ENCODE data around the gene ASCC2. TPM values are rescaled to one million over a fixed set of nuclear protein-coding genes. Genes with fewer than 3 reads are reported as not detected.

Gene ASCC2
- total and polyA plus RNA-seq, 7 donors, result 15.0 to 51.0 (median 37.7) TPM

GRCh38 chr22:29790061-29790460 lies 48.0 kb downstream of the ASCC2 start:
- Histone ChIP-seq H3K27ac (no peak overlapping the region), H3K4me1 (peaks cover 0 to 4% (median 0%) of the 10 kb centered on the region in 4 donors), H3K27me3 (no peaks in the 10 kb centered on the region), H3K9me3 (no peaks in the 10 kb centered on the region), H3K4me3 (no peak overlapping the region), H3K36me3 (peaks cover 27 to 72% (median 38%) of the 10 kb centered on the region in 4 donors)
- TF ChIP-seq POLR2AphosphoS5 (IDR thresholded peaks at IDR 0.05) (no peak), EP300 (IDR thresholded peaks at IDR 0.05) (no peak), POLR2A (IDR thresholded peaks at IDR 0.05) (no peak)
- TF ChIP-seq, protein P1, sequence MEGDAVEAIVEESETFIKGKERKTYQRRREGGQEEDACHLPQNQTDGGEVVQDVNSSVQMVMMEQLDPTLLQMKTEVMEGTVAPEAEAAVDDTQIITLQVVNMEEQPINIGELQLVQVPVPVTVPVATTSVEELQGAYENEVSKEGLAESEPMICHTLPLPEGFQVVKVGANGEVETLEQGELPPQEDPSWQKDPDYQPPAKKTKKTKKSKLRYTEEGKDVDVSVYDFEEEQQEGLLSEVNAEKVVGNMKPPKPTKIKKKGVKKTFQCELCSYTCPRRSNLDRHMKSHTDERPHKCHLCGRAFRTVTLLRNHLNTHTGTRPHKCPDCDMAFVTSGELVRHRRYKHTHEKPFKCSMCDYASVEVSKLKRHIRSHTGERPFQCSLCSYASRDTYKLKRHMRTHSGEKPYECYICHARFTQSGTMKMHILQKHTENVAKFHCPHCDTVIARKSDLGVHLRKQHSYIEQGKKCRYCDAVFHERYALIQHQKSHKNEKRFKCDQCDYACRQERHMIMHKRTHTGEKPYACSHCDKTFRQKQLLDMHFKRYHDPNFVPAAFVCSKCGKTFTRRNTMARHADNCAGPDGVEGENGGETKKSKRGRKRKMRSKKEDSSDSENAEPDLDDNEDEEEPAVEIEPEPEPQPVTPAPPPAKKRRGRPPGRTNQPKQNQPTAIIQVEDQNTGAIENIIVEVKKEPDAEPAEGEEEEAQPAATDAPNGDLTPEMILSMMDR (IDR thresholded peaks at IDR 0.05), result no peak
- WGBS, 2 donors, result 91 to 92% methylated on average over 5 of the region's 5 CpGs
- intact Hi-C loops (cut with DNase I), result no loop called here
- DNase-seq, result no peak

- WGBS, 2 donors, result 90 to 93% methylated on average over 27 of the region's 27 CpGs
- TF ChIP-seq, protein P1 (IDR thresholded peaks at IDR 0.05), result no peak
- no peak for TF ChIP-seq POLR2A (IDR thresholded peaks at IDR 0.05)
- no peak for TF ChIP-seq EP300 (IDR thresholded peaks at IDR 0.05)
- TF ChIP-seq POLR2AphosphoS5 (IDR thresholded peaks at IDR 0.05), result no peak
- no peak overlapping the region for H3K27ac ChIP-seq
Measured at GRCh38 chr22:29788339-29789279, 49.5 kb downstream of the ASCC2 start.

GRCh38 chr22:29787371-29787980 lies 50.6 kb downstream of the ASCC2 start:
- Histone ChIP-seq H3K4me1 (peaks cover 0 to 16% (median 4%) of the 10 kb centered on the region in 4 donors), H3K27ac (no peak overlapping the region), H3K36me3 (peaks cover 23 to 49% (median 30%) of the 10 kb centered on the region in 4 donors), H3K4me3 (no peak overlapping the region), H3K27me3 (no peaks in the 10 kb centered on the region), H3K9me3 (no peaks in the 10 kb centered on the region)
- DNase-seq, result no peak
- TF ChIP-seq POLR2A (IDR thresholded peaks at IDR 0.05), result no peak
- TF ChIP-seq, protein P1 (IDR thresholded peaks at IDR 0.05), result no peak
- TF ChIP-seq EP300 (IDR thresholded peaks at IDR 0.05), result no peak
- no peak for TF ChIP-seq POLR2AphosphoS5 (IDR thresholded peaks at IDR 0.05)
- intact Hi-C loops (cut with DNase I), result no loop called here
- WGBS, 2 donors, result 82 to 84% methylated on average over 9 of the region's 9 CpGs

More at GRCh38 chr22:29788339-29789279, 49.5 kb downstream of the ASCC2 start:
- intact Hi-C loops (cut with DNase I), result no loop called here
- no peak overlapping the region for H3K4me3 ChIP-seq
- no peaks in the 10 kb centered on the region for H3K9me3 ChIP-seq
- no peaks in the 10 kb centered on the region for H3K27me3 ChIP-seq
- peaks cover 0 to 15% (median 3%) of the 10 kb centered on the region in 4 donors for H3K4me1 ChIP-seq
- DNase-seq, result no peak
- H3K36me3 ChIP-seq, result peaks cover 27 to 60% (median 38%) of the 10 kb centered on the region in 4 donors

DNA sequence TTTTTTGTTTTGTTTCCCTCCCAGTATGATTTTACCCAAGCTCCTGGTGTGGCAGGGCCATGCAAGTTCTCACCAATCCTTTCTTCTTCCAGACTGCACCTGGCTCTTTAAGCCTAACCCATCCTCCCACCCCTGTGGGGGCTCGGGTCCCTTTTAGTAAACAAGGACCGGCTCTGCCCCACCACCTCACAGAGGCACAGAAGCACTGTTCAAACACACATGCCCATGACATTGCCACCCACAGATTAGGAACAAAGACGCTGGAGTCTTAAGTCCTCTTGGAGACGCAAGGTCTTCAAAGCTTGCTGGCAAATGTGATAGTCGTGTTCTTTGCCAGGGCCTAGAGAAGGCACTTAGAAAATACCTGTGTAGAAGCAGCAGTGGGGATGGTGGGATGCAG lies 52.0 kb downstream of the ASCC2 start:
- TF ChIP-seq, protein P1 (IDR thresholded peaks at IDR 0.05), result no peak
- TF ChIP-seq EP300 (IDR thresholded peaks at IDR 0.05), result no peak
- no peak for TF ChIP-seq POLR2A (IDR thresholded peaks at IDR 0.05)
- no peak for TF ChIP-seq POLR2AphosphoS5 (IDR thresholded peaks at IDR 0.05)
- Histone ChIP-seq H3K4me3 (no peak overlapping the region), H3K27me3 (no peaks in the 10 kb centered on the region), H3K4me1 (peaks cover 0 to 30% (median 18%) of the 10 kb centered on the region in 4 donors), H3K27ac (no peak overlapping the region), H3K9me3 (no peaks in the 10 kb centered on the region), H3K36me3 (peaks cover 14 to 34% (median 24%) of the 10 kb centered on the region in 4 donors)
- intact Hi-C loops (cut with DNase I), result no loop called here
- DNase-seq, result no peak
- WGBS, 2 donors, result 65 to 70% methylated on average over 5 of the region's 5 CpGs
